Amygdala (tissue), 56 donors: ENCODE results near the gene CHN1.

Experiments
- DNase-seq, 56 donors: peaks; one replicate each; lab custom pipeline; 2025; lab: John Stamatoyannopoulos, UW

The CHN1 gene

GRCh38 chr2:174792309-174793025 lies 212.7 kb downstream of the CHN1 start:
- no peak for DNase-seq

DNA sequence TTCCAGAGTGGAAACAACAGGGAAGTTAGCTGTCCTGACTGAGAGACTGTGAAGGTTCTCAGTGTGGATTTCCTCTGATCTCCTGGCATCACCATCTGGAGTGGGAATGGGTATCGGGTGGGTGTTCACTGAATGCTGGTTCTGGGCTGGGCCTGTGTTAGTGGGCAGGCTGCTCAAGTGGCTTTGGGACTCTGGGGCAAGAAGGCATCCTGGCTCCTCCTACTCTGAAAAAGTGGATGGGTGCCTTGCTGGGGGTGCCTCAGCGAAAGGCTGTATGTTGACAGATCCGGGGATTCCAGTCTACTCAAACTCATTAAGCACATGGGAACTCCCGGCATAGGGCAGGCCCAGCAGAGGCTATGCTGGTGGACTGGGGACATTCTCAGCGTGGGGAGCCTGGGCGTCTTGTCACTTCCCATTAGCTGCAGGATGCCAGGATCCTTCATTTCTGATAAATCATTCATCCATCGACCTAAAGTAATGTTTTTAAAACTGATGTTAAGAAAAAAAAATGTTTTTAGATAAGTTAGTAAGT lies 213.4 kb downstream of the CHN1 start:
- DNase-seq = no peak

- DNase-seq = no peak
Observed at GRCh38 chr2:174791020-174791419, 214.2 kb downstream of the CHN1 start.

- DNase-seq = no peak
Observed at GRCh38 chr2:174789001-174789400, 216.2 kb downstream of the CHN1 start.

GRCh38 chr2:174788291-174788929 lies 216.8 kb downstream of the CHN1 start:
- DNase-seq = no peak

DNA sequence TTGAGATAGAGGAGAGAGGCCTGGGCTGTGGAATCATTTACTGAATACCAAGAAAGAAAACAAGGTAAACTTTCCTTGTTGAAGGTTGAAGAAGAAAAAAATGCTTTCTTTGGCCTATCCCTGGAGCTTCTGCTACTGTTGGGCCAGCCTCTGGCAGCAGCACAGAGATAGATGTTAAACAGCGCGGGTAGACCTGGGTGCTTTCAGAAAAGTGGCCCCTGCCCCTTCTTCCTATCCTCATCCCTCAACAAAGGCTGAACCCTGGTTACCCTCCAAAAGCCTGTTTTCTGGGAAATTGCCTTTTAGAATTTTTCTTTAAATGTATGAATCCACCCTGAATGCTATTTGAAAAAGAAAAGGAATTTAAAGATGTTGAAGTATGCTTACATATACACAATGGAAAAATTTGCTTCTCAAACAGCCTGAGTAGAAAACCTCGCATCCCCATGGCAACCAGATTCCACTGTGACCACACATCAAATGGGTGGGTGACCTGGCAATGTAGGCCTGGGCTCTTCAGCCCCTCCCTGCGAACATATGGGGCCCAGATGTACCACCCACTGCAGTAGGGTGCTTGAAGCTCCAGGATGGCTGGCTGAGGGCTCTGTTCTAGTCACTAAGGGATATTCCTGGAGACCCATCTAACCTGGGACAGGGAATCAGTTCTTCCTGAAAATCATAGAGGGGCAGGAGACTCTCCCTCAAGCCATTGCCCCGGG lies 217.5 kb downstream of the CHN1 start:
- peak in 4 of 56 donors; percentile 9 to 29 (median 20) for DNase-seq

DNA sequence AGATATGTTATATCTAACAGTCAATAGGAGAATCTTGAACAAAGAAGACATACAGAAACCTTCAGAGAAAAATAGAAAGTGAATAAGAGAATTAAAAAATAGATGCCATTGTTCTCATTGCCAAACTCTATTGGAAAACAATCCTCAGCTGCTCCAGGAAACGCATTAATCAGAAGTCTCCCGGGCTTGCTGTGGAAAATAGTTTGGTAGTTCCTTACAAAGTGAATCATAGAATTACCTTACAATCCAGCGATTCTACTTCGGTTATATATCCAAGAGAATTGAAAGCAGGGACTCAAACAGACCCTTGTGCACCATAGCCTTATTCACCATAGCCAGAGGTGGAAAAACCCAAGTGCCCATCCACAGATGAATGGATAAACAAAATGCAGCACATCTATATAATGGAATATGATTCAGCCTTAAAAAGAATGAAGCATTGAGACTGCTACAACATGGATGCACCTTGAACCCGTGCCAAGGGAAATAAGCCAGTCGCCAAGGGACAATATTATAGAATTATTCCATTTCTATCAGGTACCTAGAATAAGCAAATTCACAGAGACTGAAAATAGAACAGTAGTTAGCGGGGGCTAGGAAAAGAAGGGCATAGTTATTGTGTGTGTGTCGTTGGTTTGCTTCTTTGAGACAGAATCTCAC lies 219.0 kb downstream of the CHN1 start:
- DNase-seq = no peak

- DNase-seq = no peak
Observed at GRCh38 chr2:174785481-174785880, 219.7 kb downstream of the CHN1 start.

DNA sequence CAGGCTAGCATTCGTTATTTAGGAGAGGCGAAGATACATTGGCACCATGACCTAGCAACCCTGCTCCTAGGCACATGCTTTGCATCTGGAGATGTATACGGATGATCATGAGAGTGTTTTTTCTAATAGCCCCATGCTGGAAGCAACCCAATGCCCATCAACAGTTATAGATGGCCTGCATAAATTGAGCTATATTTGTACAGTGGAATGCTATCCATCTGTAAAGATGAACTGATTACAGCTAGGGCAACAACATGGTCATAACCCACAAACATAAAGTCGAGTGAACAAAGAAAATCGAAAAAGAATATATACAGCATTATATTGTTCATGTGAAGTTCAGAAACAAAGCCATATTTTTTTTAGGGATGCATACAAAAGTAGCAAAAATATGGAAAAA lies 220.3 kb downstream of the CHN1 start:
- DNase-seq = no peak

DNA sequence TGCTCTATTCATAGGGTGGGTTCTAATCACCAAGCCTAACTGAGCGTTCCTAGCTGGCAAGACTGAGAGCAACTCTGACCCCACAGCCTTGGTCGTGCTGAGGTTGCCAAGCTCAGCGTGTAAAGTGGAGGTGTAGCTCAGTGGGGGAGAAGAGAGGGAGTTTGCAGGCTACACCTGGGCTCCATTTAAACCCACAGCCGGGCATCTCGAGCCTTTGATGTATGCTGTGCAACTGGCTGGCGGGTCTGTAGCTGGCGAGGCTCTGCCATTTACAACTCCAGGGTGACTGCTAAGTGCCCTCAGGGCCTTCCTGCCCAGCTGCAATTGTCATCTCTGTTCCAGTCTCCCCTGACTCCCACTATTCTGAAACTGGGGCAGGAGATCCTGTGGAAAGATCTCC lies 220.9 kb downstream of the CHN1 start:
- no peak for DNase-seq

DNA sequence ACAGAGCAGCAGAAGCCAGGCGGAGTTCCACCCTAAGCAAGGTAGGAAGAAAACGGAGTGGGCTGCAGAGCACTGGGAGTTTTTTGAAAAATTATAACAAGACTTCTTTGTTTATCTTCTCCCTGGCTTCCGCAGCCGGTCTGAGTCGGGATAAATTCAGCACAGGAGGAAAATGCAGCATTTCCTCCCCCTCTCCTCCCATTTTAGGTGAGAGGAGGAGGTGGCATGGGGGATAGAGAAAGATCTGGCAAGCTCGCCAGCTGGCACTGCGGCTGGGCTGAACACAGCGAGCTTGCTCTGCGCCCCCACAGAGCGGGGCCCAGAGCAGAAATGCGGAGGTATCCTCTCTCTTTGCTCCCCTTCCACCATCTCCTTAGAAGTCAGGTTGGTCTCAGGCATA lies 223.2 kb downstream of the CHN1 start:
- DNase-seq = peak in 27 of 56 donors; percentile 10 to 76 (median 27)

DNA sequence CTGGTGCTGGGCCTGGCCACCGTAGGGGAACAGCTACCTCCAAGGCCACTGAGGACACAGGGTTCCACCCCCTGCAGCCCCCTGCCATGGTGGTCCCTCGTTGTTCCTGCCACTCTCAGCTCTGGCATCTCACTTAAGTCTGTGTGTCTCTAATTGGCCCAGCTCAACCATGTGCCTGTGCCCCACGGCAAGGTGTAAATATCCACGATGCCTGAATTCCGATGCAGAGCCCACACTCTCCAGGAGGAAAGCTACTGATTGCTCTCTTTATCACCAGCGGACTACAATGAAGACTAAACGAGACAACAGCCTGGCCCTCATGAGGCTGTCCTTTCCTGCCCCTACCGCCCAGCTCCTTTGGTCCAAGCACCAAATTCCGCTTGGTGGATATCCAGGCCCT lies 223.9 kb downstream of the CHN1 start:
- DNase-seq = no peak

- DNase-seq = no peak
Observed at GRCh38 chr2:174780856-174781255, 224.3 kb downstream of the CHN1 start.

DNA sequence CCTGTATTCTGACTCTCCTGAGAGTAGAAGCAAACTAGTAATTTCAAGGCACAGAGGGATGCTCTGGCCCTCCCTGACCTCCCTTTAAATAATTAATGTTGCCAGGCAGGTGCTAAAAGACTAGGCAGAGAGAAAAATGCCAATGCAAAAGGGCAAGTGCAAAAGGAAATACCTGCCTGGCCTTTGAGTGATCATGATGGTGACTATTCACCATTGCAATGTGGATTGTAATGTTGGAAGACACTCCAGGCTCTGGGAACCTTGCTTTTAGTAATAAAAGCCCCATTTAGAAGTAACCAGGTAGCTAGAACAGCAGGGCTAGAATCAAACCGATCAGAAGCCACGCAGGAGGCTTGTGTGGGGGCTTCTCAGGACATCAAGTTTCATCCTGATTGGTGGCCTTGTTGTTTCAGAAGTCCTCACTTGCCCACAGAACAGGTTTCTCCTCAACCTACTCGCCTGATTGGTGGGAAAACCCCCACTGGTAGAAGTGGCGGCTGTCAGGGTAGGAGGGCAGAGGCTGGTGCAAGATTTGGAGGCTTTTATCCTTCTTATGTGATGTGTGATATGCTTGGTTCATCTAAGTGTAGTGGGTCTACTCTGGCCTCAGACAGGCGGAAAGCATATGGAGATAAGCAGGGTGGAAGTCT lies 224.9 kb downstream of the CHN1 start:
- DNase-seq = no peak

DNA sequence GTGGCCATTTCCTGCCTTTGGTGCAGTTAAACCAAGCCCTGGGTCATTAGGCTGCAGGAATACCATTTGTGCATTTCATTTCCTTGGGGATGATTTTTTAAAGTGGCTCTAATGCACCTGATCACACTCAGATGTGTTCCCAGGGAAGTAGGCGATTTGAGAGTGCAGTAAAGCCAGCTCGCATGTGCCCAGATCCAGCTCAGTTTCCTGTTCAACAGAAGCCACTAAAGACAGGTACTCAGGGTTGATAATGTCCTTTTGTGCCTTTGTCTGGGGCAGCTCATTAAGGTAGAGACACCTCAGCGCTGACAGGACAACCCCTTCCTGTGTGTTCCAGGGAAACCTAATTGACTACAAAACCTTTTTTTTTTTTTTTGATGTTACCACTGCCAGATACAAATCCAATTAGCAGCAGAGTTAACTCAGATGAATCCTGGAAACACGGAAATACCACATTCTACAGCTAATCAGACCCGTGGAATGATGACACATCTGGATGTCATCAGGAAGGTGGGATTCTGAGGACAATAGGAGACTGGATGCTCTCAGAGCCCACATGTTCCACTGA lies 225.7 kb downstream of the CHN1 start:
- no peak for DNase-seq

GRCh38 chr2:174778085-174778981 lies 226.8 kb downstream of the CHN1 start:
- DNase-seq = no peak

GRCh38 chr2:174777347-174778084 lies 227.7 kb downstream of the CHN1 start:
- no peak for DNase-seq

- no peak for DNase-seq
Observed at GRCh38 chr2:174776675-174777074, 228.5 kb downstream of the CHN1 start.
